Tibial nerve (tissue), 4 donors: Measurements from ENCODE around the gene GCM1.

Source experiments
- CTCF ChIP-seq, 5 experiments: fragments of 200-600 bp in 3 of 5; fragments of 450-650 bp in 2 of 5; sonication (generic) in 3 of 5; IDR thresholded peaks; one replicate each; pipeline ENCODE4 v1.5.1; 2016 to 2019; ENCODE audit warnings: antibody characterized with exemption in 5 of 5, mild to moderate bottlenecking in 3 of 5, moderate library complexity in 2 of 5
- EP300 ChIP-seq, 2 donors: sonication (generic); formaldehyde crosslinking; IDR thresholded peaks; one replicate each; pipeline ENCODE4 v1.6.1; 2017; ENCODE audit warnings: antibody characterized with exemption in 2 of 2, mild to moderate bottlenecking in 1 of 2
- POLR2A ChIP-seq, 2 donors: fragments of 450-650 bp; IDR thresholded peaks; one replicate each; pipeline ENCODE4 v1.6.1; 2017; ENCODE audit warnings: antibody characterized with exemption in 2 of 2, mild to moderate bottlenecking in 2 of 2, moderate library complexity in 2 of 2

- no peak for TF ChIP-seq CTCF (IDR thresholded peaks at IDR 0.05)
- no peak for TF ChIP-seq POLR2A (IDR thresholded peaks at IDR 0.05)
- TF ChIP-seq EP300 (IDR thresholded peaks at IDR 0.05), result no peak
Measured at GRCh38 chr6:53130569-53131290, 17.9 kb downstream of the GCM1 start.
